Measurements from ENCODE around the gene PDSS1. TPM values are rescaled to one million over a fixed set of nuclear protein-coding genes. Genes with fewer than 3 reads are reported as not detected.
"Not testable (repeated sequence)": the region's sequence is repeated elsewhere in the genome, so short reads cannot be mapped to it uniquely, and the experiment has no call there.

PDSS1 gene
- total RNA-seq, 2 experiments from 2014 or later: 30.2 to 30.7 TPM

DNA sequence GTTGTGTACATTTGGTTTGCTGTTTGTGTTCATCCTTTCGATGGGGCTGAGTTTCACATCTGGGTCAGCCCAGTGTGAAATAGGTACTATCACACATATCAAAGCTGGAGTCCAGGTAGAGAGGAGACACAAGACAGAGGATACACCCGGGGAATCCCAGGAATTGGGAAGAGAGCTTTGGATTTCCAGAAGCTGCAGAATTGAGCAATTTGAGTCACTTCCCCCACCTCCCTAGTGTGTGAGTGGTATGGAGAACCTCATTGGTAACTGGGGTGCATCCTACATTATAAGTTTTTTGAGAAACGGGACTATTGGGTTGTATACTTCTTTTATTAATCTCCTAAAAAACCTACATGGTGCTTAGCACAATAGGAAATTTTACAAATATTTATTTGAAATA, 12.1 kb upstream of the PDSS1 start:
- Mint-ChIP-seq H3K4me1 (peaks cover 33% of the 10 kb centered on the region), H3K36me3 (peaks cover 3% of the 10 kb centered on the region), H3K9me3 (peaks cover 7% of the 10 kb centered on the region), H3K27me3 (peaks cover 4% of the 10 kb centered on the region), H3K27ac (no peak overlapping the region), H3K4me3 (no peak overlapping the region)
- DNase-seq: no peak

DNA sequence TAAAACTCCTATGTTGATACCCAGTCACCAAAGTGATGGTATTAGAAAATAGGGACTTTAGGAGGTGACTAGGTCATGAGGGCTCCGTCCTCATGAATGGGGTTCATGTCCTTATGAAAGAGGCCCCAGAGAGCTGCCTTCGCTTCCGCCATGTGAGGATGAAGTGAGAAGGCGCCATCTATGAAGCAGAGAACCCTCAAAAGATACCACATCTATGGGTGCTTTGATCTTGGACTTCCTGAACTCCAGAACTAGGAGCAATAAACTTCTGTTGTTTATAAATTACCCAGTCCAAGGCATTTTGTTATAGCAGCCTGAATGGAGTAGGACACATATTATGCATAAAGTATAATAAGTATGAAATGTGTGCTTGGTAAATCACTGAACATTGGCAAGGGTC, 8.1 kb upstream of the PDSS1 start:
- Mint-ChIP-seq H3K4me1 (peaks cover 11% of the 10 kb centered on the region), H3K36me3 (no peaks in the 10 kb centered on the region), H3K27me3 (peaks cover 4% of the 10 kb centered on the region), H3K27ac (no peak overlapping the region), H3K4me3 (no peak overlapping the region), H3K9me3 (peaks cover 5% of the 10 kb centered on the region)
- DNase-seq: no peak

DNA sequence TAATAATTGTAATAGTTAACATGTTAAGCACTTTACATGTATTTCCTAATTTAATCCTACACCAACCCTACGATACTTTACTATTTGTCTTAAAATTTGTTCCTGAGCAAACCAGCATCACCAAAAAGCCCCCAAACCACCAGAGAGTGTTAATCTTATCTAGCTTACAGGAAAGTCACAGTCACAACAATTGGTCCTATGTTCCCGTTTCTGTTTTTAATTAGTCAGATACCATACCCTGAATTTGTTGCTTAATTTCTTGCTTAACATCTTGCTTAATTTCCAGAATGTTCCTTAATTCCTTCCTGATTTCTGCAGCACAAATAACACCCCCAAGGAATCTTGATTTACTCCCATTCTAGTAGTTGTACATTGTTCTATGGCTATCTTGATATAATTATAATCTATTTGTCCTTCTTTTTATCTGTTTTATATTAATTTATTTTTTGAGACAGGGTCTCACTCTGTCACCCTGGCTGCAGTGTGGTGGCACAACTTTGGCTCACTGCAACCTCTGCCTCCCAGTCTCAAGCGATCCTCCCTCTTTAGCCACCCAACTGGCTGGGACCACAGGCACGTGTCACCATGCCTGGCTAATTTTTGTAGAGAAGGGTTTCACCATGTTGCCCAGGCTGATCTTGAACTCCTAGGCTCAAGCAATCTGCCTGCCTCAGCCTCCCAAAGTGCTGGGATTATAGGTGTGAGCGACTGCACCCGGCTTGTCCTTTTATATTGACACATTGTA, 6.6 kb upstream of the PDSS1 start:
- peaks cover 4% of the 10 kb centered on the region for H3K27me3 Mint-ChIP-seq
- peaks cover 5% of the 10 kb centered on the region for H3K9me3 Mint-ChIP-seq
- no peak overlapping the region for H3K27ac Mint-ChIP-seq
- no peak for DNase-seq
- H3K4me1 Mint-ChIP-seq: peaks cover 13% of the 10 kb centered on the region
- no peaks in the 10 kb centered on the region for H3K36me3 Mint-ChIP-seq
- no peak overlapping the region for H3K4me3 Mint-ChIP-seq

DNA sequence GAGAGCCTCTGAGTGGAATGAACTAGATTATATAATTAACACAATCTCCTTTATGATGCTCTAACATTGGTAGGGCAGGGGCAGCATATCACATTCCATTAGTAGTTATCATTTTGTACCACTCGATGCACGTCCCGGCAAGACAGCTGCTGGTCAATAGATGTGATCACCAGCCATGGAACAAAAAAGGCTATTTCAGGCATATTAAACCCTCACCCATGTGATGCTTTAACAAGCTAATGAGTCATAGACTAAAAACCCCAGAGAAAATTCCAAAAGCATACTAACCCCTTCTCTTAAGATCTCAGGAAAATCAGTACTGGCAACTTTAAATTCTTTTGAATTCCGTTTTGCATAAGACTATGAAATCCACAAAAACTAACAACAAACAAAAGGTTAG, 3.0 kb upstream of the PDSS1 start:
- DNase-seq, H3K4me3 Mint-ChIP-seq, H3K27me3 Mint-ChIP-seq, H3K9me3 Mint-ChIP-seq, H3K27ac Mint-ChIP-seq: not testable (repeated sequence)
- peaks cover 16% of the 10 kb centered on the region for H3K36me3 Mint-ChIP-seq
- H3K4me1 Mint-ChIP-seq: peaks cover 20% of the 10 kb centered on the region

DNA sequence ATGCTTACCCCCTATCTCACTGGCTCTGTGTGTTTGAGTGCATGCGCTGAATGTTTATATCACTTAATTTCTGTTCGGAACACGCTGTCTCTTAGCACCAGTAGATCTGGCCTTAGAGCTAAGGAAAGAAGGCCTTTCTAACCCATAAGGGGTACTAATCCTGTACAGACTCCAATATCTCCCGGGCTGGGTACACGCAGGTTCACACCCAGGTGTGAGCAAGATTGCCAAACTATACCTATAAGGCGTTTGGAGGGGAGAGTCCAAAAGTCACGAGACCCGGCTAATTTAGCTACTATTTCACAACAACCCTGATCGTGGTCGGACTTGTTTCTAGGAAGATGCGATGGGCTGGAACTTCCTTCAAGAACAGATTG, 727 bp upstream of the PDSS1 start:
- Mint-ChIP-seq H3K27me3 (no peaks in the 10 kb centered on the region), H3K4me3 (peak overlapping the region; percentile 100), H3K36me3 (peaks cover 37% of the 10 kb centered on the region), H3K27ac (peak overlapping the region; percentile 83), H3K4me1 (peaks cover 30% of the 10 kb centered on the region), H3K9me3 (no peaks in the 10 kb centered on the region)
- no peak for DNase-seq

DNA sequence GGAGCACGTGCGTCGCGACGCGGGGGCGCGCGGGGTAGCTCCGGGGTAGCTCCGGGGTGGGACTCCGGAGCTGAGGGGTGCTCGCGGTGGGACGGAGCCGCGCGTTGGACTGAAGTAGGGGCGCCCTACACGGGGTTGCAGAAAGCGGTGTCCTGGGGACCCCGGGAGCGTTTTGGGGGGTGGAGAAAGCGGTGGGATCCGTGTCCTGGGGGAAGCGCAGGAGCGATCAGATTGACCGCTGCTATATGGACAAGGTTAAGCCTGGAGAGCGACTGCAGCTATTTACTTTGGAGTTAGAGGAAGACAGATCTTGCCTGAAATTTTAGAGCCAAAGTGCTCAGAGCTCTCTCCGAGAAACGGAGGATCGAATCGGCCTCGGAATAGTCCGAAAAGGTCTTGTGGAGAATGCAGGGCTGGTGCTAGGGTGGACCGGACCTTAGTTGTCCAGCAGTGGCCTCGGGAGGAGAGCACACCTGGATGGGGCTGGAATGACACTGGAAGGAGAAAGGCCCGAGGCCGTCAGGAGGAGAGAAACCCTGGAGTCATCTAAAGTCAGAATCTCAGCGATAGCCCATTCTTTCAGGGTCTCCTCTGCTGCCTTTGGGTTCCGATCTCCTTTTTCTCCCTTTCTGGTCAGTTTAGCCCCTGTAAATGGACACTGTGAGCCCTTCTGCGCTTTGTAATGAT, 564 bp downstream of the PDSS1 start:
- Mint-ChIP-seq H3K4me1 (peaks cover 32% of the 10 kb centered on the region), H3K27ac (peak overlapping the region; percentile 92), H3K9me3 (no peaks in the 10 kb centered on the region), H3K4me3 (peak overlapping the region; percentile 100), H3K27me3 (no peaks in the 10 kb centered on the region), H3K36me3 (peaks cover 47% of the 10 kb centered on the region)
- DNase-seq: no peak

DNA sequence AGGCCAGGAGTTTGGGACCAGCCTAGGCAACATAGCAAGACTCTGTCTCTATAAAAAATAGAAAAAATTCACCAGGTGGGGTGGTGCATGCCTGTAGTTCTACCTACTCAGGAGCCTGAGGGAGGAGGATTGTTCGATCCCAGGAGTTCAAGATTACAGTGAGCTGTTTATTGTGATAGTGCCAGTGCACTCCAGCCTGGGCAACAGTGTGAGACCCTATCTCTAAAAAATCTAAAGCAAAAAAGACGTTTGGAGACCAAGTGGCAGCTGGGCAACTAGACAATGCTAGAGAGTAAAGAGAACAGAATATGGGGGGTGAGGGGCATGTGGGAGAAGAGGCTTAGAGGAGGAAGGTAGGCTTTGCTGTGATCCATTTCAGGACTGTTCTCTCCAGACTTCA, 1.4 kb downstream of the PDSS1 start:
- H3K27ac Mint-ChIP-seq: peak overlapping the region; percentile 15
- H3K4me3 Mint-ChIP-seq: peak overlapping the region; percentile 100

DNA sequence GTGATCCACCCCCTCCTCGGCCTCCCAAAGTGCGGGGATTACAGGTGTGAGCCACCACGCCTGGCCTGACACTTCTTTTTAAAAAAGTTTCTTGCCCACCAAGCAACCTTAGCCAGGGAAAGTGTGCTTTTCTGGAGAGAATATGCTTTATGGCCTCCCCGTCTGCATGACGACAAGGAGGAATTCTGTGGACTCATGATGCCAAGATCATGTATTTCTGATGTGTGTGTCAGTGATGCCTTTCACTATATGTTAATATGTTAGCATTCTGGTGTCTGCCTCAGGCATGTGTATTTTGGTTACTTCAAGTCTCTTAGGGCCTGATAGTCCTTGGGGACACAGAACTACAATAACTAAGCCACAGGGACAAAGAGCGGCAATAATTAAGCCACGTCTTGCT, 2.1 kb downstream of the PDSS1 start:
- peaks cover 32% of the 10 kb centered on the region for H3K4me1 Mint-ChIP-seq
- H3K9me3 Mint-ChIP-seq: no peaks in the 10 kb centered on the region
- H3K36me3 Mint-ChIP-seq: peaks cover 51% of the 10 kb centered on the region
- H3K27me3 Mint-ChIP-seq: no peaks in the 10 kb centered on the region
- DNase-seq: no peak
- peak overlapping the region; percentile 100 for H3K4me3 Mint-ChIP-seq
- H3K27ac Mint-ChIP-seq: no peak overlapping the region

More for the DNA sequence above, 1.4 kb downstream of the PDSS1 start:
- no peak for DNase-seq
- H3K9me3 Mint-ChIP-seq: no peaks in the 10 kb centered on the region
- peaks cover 33% of the 10 kb centered on the region for H3K4me1 Mint-ChIP-seq
- H3K27me3 Mint-ChIP-seq: no peaks in the 10 kb centered on the region
- peaks cover 51% of the 10 kb centered on the region for H3K36me3 Mint-ChIP-seq

DNA sequence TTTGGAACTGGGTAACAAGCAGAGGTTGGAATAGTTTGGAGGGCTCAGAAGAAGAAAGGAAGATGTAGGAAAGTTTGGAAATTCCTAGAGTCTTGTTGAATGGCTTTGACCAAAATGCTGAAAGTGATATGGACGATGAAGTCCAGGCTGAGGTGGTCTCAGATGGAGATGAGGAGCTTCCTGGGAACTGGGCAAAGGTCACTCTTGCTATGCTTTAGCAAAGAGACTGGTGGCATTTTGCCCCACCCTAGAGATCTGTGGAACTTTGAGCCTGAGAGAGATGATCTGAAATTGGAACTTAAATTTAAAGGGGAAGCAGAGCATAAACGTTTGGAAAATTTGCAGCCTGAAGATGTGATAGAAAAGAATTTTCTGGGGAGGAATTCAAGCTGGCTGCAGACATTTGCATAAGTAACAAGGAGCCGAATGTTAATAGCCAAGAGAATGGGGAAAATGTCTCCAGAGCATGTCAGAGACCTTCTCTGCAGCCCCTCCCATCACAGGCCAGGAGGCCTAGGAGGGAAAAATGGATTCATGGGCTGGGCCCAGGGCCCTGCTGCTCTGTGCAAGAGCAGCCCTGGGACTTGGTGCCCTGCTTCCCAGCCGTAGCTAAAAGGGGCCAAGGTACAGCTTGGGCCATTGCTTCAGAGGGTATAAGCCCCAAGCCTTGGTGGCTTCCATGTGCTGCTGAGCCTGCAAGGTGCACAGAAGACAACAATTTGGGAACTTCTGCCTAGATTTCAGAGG, 3.6 kb downstream of the PDSS1 start:
- Mint-ChIP-seq H3K9me3 (no peaks in the 10 kb centered on the region), H3K27me3 (no peaks in the 10 kb centered on the region), H3K4me3 (no peak overlapping the region), H3K27ac (no peak overlapping the region), H3K4me1 (peaks cover 28% of the 10 kb centered on the region), H3K36me3 (peaks cover 56% of the 10 kb centered on the region)
- no peak for DNase-seq

DNA sequence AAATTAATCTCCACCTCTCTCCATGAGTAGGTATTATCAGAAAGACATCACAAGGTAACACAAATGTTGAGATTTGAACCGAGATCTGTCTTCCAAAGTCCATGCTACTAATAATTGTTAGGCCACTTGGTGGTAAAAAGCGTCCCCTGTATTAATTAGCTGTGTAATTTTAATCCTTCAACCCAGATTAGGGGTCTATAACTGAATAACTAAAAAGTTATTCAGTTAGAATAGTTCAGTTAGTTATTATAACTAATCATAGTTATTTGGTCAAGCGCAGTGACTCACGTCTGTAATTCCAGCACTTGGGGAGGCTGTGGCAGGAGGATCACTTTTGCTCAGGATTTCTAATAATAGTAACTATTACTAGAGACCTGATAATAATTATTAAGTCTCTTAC, 5.6 kb downstream of the PDSS1 start:
- Mint-ChIP-seq H3K4me3 (no peak overlapping the region), H3K4me1 (peaks cover 22% of the 10 kb centered on the region), H3K9me3 (no peaks in the 10 kb centered on the region), H3K36me3 (peaks cover 68% of the 10 kb centered on the region), H3K27ac (no peak overlapping the region), H3K27me3 (no peaks in the 10 kb centered on the region)
- DNase-seq: no peak

DNA sequence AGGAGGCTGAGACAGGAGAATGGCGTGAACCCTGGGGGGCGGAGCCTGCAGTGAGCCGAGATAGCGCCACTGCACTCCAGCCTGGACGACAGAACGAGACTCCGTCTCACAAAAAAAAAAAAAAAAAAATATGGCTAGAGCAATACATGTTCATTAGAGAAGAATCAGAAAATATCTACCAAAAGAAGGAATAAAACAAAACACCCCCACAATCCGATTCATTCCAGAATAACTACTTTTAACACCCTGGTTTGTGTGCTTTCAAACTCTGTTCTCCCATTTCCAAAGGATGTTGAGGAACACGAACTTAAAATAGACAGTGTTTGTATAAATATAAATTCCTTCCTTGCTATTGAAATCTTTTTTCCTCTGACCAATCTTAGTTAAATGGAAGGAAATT, 6.5 kb downstream of the PDSS1 start:
- no peak for DNase-seq
- Mint-ChIP-seq H3K4me3 (no peak overlapping the region), H3K4me1 (peaks cover 19% of the 10 kb centered on the region), H3K27me3 (no peaks in the 10 kb centered on the region), H3K36me3 (peaks cover 67% of the 10 kb centered on the region), H3K27ac (no peak overlapping the region), H3K9me3 (no peaks in the 10 kb centered on the region)

DNA sequence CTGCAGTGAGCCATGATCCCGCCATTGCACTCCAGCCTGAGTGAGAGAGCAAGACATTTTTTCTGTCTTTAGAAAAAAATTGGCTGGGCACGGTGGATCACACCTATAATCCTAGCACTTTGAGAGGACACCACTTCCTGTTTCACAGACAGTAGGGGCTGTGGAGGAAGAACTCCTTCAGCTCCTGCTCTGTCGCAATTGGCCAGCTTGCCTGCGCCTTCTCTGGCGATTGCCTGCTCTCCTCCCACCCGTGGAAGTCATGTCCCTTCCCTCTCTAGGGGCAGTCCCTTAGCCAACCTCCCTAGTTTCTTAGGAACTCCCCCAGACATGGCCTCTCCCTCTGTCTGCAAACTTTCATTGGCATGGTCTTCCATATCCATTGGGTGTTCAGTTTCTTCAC, 8.7 kb downstream of the PDSS1 start:
- H3K36me3 Mint-ChIP-seq: peaks cover 53% of the 10 kb centered on the region

DNA sequence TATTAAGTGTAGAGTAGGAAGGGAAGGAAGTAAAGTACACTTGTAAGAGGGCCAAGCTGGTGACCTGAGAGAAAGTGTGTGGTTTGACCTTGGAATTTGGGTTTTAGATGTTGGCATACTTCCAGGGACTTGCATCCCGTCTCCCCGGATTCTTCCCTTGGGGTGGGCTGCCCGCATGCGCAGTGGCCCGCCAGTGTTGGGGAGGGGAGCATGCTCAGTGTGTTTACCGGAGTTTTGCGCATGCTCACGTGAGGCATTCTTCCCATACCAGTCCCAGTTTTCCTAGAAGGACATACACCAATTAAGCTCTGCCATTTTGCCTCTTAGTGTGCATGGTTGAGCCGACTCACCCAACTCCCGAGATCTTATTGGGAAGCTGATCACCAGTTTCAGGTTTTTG, 9.4 kb downstream of the PDSS1 start:
- Mint-ChIP-seq H3K27me3 (no peaks in the 10 kb centered on the region), H3K9me3 (no peaks in the 10 kb centered on the region), H3K27ac (no peak overlapping the region), H3K4me1 (peaks cover 3% of the 10 kb centered on the region), H3K36me3 (peaks cover 48% of the 10 kb centered on the region), H3K4me3 (no peak overlapping the region)
- DNase-seq: no peak

More for the DNA sequence above, 8.7 kb downstream of the PDSS1 start:
- Mint-ChIP-seq H3K27me3 (no peaks in the 10 kb centered on the region), H3K27ac (no peak overlapping the region), H3K4me1 (peaks cover 3% of the 10 kb centered on the region), H3K4me3 (no peak overlapping the region), H3K9me3 (no peaks in the 10 kb centered on the region)
- DNase-seq: no peak

DNA sequence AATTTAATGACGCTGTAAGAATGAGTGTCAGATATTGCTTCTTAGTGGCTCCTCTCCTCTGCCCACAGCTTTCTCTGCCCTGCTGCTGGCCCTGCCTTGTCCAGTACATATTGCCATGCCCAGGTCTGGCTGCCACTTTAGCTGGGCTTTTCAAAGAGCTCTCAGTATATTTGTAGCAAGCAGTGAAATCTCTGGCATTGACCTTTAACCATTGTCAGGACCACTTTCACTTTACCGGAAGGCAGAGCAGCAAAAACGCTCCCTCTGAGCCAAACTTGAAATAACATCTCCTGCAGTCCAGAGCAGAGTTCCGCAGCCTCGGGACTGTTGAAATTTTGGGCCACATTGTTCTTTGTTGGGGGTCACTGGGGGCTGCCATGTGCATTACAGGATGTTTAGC, 13.8 kb downstream of the PDSS1 start:
- Mint-ChIP-seq H3K36me3 (peaks cover 40% of the 10 kb centered on the region), H3K9me3 (no peaks in the 10 kb centered on the region), H3K27me3 (no peaks in the 10 kb centered on the region), H3K4me3 (no peak overlapping the region), H3K4me1 (no peaks in the 10 kb centered on the region), H3K27ac (no peak overlapping the region)
- no peak for DNase-seq

DNA sequence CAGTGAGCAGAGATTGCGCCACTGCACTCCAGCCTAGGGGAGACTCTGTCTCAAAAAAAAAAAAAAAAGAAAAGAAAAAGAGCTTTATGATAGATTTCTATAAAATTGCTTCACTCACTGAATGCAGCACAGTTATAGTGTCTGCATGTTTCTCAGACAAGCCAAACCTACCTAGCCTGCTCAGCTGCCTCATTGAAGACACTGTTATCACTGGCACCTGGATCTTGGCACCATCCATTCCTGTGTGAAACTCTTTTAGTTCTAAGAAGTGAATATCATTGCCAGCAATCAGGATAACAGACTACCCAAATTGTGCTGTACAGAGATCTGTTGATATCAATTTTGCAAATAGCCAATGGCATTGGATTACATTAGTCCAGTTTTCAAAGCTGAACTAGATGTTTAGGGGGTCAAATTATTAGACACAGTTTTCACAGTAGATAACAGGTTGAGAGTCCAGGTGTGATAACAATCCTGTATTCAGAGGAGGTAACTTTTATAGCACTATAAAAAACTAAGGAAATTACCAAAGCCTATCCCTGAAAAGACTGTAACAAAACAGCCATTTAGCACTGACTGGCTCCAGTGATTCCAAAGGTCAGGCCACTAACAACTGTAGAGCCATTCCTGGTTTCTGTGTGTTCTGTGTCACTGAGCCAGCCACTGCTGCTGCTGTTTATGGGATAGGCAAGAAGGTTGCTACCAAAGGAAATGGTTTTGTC, 17.1 kb downstream of the PDSS1 start:
- H3K9me3 Mint-ChIP-seq: no peaks in the 10 kb centered on the region
- no peak overlapping the region for H3K27ac Mint-ChIP-seq
- no peaks in the 10 kb centered on the region for H3K27me3 Mint-ChIP-seq
- H3K4me1 Mint-ChIP-seq: peaks cover 1% of the 10 kb centered on the region
- H3K4me3 Mint-ChIP-seq: no peak overlapping the region
- H3K36me3 Mint-ChIP-seq: peaks cover 27% of the 10 kb centered on the region
- no peak for DNase-seq

All from activated naive CD8-positive, alpha-beta T cell treated with anti-CD3 and anti-CD28 coated beads for 36 hours (primary cell).